Measurements from ENCODE around the gene USP25. TPM values are rescaled to one million over a fixed set of nuclear protein-coding genes. Genes with fewer than 3 reads are reported as not detected.

Gene USP25
- total and polyA plus RNA-seq, 9 of the 15 experiments (the other 6 are each of a cell fraction or from before 2014, with no cell fraction given), result 7.8 to 44.9 (median 31.4) TPM

DNA sequence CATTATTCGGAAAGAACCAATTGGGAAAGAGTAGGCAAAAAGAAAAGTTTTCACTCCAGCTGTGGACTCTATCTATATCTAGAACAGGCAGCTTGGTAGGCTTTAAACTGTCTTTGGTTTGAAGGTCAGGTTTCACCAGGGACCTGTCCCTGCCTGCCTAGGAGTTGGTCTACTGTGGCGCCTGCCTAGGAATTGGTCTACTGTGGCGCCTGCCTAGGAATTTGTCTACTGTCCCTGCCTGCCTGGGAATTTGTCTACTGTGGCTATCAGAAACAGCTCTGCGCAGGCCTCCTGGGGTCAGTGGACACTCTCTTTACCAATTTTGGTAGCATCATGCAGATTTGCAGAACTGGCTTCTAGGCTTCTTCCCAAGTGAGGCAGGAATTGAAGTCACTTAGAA is 13.8 kb downstream of the USP25 start (continued):
- TF ChIP-seq, protein P1, sequence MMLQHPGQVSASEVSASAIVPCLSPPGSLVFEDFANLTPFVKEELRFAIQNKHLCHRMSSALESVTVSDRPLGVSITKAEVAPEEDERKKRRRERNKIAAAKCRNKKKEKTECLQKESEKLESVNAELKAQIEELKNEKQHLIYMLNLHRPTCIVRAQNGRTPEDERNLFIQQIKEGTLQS (IDR thresholded peaks at IDR 0.05), result 0 out of 2 replicates have a peak, but pooled peaks have one; percentile 8
- TF ChIP-seq, protein P1 (CRISPR knock-in tag; conservative IDR thresholded peaks at IDR 0.05), result no peak
- TF ChIP-seq EZH2 (IDR thresholded peaks at IDR 0.05; ENCODE audit: borderline replicate concordance, low read depth, low read length) (no peak), ZFPM2 (CRISPR knock-in tag; IDR thresholded peaks at IDR 0.05) (no peak), MYBL2 (IDR thresholded peaks at IDR 0.05; ENCODE audit: low read depth) (no peak), MYBL2 (CRISPR knock-in tag; IDR thresholded peaks at IDR 0.05; ENCODE audit: borderline replicate concordance) (no peak), ZNF184 (CRISPR knock-in tag; IDR thresholded peaks at IDR 0.05) (no peak), ZNF583 (CRISPR knock-in tag; IDR thresholded peaks at IDR 0.05) (no peak), NFXL1 (CRISPR knock-in tag; IDR thresholded peaks at IDR 0.05) (no peak), GTF2A2 (tag; IDR thresholded peaks at IDR 0.05) (no peak), MCM7 (IDR thresholded peaks at IDR 0.05) (no peak), SETDB1 (IDR thresholded peaks at IDR 0.05; ENCODE audit: low read length) (no peak), CBFA2T2 (conservative IDR thresholded peaks at IDR 0.05) (peak; percentile 32; the same call in 1 of the 2 replicates), TCF3 (CRISPR knock-in tag; IDR thresholded peaks at IDR 0.05) (peak; percentile 66), PTTG1 (tag; IDR thresholded peaks at IDR 0.05; ENCODE audit: low read depth) (no peak), JUND (IDR thresholded peaks at IDR 0.05; ENCODE audit: borderline replicate concordance, low read depth, low read length) (no peak), JUND (tag; IDR thresholded peaks at IDR 0.05; ENCODE audit: borderline replicate concordance, low read depth, low read length) (no peak)
- TF ChIP-seq, protein P2, sequence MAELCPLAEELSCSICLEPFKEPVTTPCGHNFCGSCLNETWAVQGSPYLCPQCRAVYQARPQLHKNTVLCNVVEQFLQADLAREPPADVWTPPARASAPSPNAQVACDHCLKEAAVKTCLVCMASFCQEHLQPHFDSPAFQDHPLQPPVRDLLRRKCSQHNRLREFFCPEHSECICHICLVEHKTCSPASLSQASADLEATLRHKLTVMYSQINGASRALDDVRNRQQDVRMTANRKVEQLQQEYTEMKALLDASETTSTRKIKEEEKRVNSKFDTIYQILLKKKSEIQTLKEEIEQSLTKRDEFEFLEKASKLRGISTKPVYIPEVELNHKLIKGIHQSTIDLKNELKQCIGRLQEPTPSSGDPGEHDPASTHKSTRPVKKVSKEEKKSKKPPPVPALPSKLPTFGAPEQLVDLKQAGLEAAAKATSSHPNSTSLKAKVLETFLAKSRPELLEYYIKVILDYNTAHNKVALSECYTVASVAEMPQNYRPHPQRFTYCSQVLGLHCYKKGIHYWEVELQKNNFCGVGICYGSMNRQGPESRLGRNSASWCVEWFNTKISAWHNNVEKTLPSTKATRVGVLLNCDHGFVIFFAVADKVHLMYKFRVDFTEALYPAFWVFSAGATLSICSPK (IDR thresholded peaks at IDR 0.05; ENCODE audit: borderline replicate concordance), result no peak
- TF ChIP-seq, protein P3, sequence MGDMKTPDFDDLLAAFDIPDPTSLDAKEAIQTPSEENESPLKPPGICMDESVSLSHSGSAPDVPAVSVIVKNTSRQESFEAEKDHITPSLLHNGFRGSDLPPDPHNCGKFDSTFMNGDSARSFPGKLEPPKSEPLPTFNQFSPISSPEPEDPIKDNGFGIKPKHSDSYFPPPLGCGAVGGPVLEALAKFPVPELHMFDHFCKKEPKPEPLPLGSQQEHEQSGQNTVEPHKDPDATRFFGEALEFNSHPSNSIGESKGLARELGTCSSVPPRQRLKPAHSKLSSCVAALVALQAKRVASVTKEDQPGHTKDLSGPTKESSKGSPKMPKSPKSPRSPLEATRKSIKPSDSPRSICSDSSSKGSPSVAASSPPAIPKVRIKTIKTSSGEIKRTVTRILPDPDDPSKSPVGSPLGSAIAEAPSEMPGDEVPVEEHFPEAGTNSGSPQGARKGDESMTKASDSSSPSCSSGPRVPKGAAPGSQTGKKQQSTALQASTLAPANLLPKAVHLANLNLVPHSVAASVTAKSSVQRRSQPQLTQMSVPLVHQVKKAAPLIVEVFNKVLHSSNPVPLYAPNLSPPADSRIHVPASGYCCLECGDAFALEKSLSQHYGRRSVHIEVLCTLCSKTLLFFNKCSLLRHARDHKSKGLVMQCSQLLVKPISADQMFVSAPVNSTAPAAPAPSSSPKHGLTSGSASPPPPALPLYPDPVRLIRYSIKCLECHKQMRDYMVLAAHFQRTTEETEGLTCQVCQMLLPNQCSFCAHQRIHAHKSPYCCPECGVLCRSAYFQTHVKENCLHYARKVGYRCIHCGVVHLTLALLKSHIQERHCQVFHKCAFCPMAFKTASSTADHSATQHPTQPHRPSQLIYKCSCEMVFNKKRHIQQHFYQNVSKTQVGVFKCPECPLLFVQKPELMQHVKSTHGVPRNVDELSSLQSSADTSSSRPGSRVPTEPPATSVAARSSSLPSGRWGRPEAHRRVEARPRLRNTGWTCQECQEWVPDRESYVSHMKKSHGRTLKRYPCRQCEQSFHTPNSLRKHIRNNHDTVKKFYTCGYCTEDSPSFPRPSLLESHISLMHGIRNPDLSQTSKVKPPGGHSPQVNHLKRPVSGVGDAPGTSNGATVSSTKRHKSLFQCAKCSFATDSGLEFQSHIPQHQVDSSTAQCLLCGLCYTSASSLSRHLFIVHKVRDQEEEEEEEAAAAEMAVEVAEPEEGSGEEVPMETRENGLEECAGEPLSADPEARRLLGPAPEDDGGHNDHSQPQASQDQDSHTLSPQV (IDR thresholded peaks at IDR 0.05), result peak; percentile 22; the same call in 1 of the 2 replicates
- TF ChIP-seq, protein P4, sequence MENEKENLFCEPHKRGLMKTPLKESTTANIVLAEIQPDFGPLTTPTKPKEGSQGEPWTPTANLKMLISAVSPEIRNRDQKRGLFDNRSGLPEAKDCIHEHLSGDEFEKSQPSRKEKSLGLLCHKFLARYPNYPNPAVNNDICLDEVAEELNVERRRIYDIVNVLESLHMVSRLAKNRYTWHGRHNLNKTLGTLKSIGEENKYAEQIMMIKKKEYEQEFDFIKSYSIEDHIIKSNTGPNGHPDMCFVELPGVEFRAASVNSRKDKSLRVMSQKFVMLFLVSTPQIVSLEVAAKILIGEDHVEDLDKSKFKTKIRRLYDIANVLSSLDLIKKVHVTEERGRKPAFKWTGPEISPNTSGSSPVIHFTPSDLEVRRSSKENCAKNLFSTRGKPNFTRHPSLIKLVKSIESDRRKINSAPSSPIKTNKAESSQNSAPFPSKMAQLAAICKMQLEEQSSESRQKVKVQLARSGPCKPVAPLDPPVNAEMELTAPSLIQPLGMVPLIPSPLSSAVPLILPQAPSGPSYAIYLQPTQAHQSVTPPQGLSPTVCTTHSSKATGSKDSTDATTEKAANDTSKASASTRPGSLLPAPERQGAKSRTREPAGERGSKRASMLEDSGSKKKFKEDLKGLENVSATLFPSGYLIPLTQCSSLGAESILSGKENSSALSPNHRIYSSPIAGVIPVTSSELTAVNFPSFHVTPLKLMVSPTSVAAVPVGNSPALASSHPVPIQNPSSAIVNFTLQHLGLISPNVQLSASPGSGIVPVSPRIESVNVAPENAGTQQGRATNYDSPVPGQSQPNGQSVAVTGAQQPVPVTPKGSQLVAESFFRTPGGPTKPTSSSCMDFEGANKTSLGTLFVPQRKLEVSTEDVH (IDR thresholded peaks at IDR 0.05; ENCODE audit: low read depth, partially characterized antibody), result no peak
